Measurements from ENCODE around the gene DCAF6. TPM values are rescaled to one million over a fixed set of nuclear protein-coding genes. Genes with fewer than 3 reads are reported as not detected.

The DCAF6 gene
- total RNA-seq, 1 donor from 2014 or later, result 93.9 TPM

DNA sequence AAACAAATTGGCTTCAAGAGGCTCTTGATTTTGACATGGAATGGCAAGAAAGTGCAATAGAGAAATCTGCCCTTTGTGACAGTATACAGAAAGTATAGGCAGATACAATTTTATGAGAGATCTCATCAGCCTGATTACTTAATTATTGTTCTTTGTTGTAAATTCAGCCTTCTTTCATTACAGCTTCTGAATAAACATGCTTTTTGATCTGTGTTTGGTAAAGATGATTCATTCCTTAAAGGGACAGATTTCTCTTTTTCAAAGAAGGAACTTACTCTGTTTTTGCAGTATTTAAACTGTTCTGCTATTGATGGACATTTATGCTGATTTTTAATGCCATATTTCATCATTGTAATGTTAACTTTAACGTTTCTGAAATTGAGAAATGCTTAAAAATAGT, 14.1 kb downstream of the DCAF6 start:
- Histone ChIP-seq H3K27me3 (ENCODE audit: control insufficient read depth in 3 of 3, insufficient read depth in 3 of 3, low read length in 3 of 3) (no peaks in the 10 kb centered on the region), H3K4me3 (ENCODE audit: low read length in 3 of 3) (no peak overlapping the region), H3K36me3 (ENCODE audit: control insufficient read depth in 3 of 3, insufficient read depth in 3 of 3, low read length in 3 of 3) (peaks cover 0 to 25% (median 22%) of the 10 kb centered on the region in 3 donors), H3K4me1 (ENCODE audit: control insufficient read depth in 3 of 3, insufficient read depth in 3 of 3, low read length in 3 of 3) (peaks cover 3 to 4% (median 3%) of the 10 kb centered on the region in 3 donors), H3K9ac (ENCODE audit: low read depth in 1 of 3, low read length in 3 of 3) (no peak overlapping the region), H3K27ac (ENCODE audit: low read depth, low read length) (no peak overlapping the region), H3K9me3 (ENCODE audit: control insufficient read depth in 3 of 3, low read length in 3 of 3) (no peaks in the 10 kb centered on the region)

- H3K9me3 ChIP-seq (ENCODE audit: control insufficient read depth in 3 of 3, low read length in 3 of 3), result no peaks in the 10 kb centered on the region
- H3K9ac ChIP-seq (ENCODE audit: low read depth in 1 of 3, low read length in 3 of 3), result no peak overlapping the region
- H3K27me3 ChIP-seq (ENCODE audit: control insufficient read depth in 3 of 3, insufficient read depth in 3 of 3, low read length in 3 of 3), result no peaks in the 10 kb centered on the region
- peaks cover 0 to 4% (median 3%) of the 10 kb centered on the region in 3 donors for H3K4me1 ChIP-seq (ENCODE audit: control insufficient read depth in 3 of 3, insufficient read depth in 3 of 3, low read length in 3 of 3)
- peaks cover 0 to 28% (median 23%) of the 10 kb centered on the region in 3 donors for H3K36me3 ChIP-seq (ENCODE audit: control insufficient read depth in 3 of 3, insufficient read depth in 3 of 3, low read length in 3 of 3)
- H3K4me3 ChIP-seq (ENCODE audit: low read length in 3 of 3), result no peak overlapping the region
- no peak overlapping the region for H3K27ac ChIP-seq (ENCODE audit: low read depth, low read length)
Measured at GRCh38 chr1:167955915-167956314, 19.4 kb downstream of the DCAF6 start.

DNA sequence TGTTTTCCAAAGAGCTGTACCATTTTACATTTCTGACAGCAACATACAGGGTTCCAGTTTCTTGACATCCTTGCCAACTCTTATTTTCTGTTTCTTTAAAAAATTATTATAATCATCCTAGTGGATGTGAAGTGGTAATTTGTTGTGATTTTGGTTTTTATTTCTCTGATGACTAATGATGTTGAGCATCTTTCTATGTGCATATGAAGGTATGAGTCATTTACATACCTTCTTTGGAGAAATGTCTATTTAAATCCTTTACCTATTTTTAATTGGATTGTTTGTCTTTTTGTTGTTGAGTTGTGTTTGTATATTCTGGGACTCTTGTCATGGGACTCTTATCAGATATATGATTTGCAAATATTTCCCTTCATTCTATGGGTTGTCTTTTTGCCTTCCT, 21.2 kb downstream of the DCAF6 start:
- H3K27ac ChIP-seq (ENCODE audit: low read depth, low read length), result no peak overlapping the region
- no peaks in the 10 kb centered on the region for H3K27me3 ChIP-seq (ENCODE audit: control insufficient read depth in 3 of 3, insufficient read depth in 3 of 3, low read length in 3 of 3)
- peaks cover 0 to 4% (median 3%) of the 10 kb centered on the region in 3 donors for H3K4me1 ChIP-seq (ENCODE audit: control insufficient read depth in 3 of 3, insufficient read depth in 3 of 3, low read length in 3 of 3)
- no peak overlapping the region for H3K9ac ChIP-seq (ENCODE audit: low read depth in 1 of 3, low read length in 3 of 3)
- no peaks in the 10 kb centered on the region for H3K9me3 ChIP-seq (ENCODE audit: control insufficient read depth in 3 of 3, low read length in 3 of 3)
- no peak overlapping the region for H3K4me3 ChIP-seq (ENCODE audit: low read length in 3 of 3)
- peaks cover 0 to 23% (median 18%) of the 10 kb centered on the region in 3 donors for H3K36me3 ChIP-seq (ENCODE audit: control insufficient read depth in 3 of 3, insufficient read depth in 3 of 3, low read length in 3 of 3)

DNA sequence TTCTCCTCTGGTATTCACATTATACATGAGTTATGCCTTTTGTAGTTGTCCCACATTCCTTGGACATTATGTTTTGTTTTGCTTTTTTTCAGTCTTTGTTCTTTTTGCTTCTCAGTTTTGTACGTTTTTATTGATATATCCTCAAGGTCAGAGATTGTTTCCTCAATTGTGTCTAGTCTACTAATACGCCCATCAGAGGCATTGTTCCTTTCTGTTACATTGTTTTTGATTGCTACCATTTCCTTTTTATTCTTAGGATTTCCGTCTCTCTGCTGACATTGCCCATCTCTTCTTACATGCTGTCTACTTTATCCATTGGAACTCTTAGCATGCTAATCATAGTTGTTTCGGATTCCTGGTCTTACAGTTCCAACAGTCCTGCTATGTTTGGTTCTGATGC, 28.2 kb downstream of the DCAF6 start:
- Histone ChIP-seq H3K9me3 (ENCODE audit: control insufficient read depth in 3 of 3, low read length in 3 of 3) (no peaks in the 10 kb centered on the region), H3K36me3 (ENCODE audit: control insufficient read depth in 3 of 3, insufficient read depth in 3 of 3, low read length in 3 of 3) (peaks cover 0 to 6% (median 3%) of the 10 kb centered on the region in 3 donors), H3K27me3 (ENCODE audit: control insufficient read depth in 3 of 3, insufficient read depth in 3 of 3, low read length in 3 of 3) (no peaks in the 10 kb centered on the region), H3K9ac (ENCODE audit: low read depth in 1 of 3, low read length in 3 of 3) (no peak overlapping the region), H3K4me1 (ENCODE audit: control insufficient read depth in 3 of 3, insufficient read depth in 3 of 3, low read length in 3 of 3) (peaks cover 4 to 9% (median 8%) of the 10 kb centered on the region in 3 donors), H3K27ac (ENCODE audit: low read depth, low read length) (no peak overlapping the region), H3K4me3 (ENCODE audit: low read length in 3 of 3) (no peak overlapping the region)

- Histone ChIP-seq H3K4me3 (ENCODE audit: low read length in 3 of 3) (no peak overlapping the region), H3K4me1 (ENCODE audit: control insufficient read depth in 3 of 3, insufficient read depth in 3 of 3, low read length in 3 of 3) (peaks cover 4 to 9% (median 8%) of the 10 kb centered on the region in 3 donors), H3K27me3 (ENCODE audit: control insufficient read depth in 3 of 3, insufficient read depth in 3 of 3, low read length in 3 of 3) (no peaks in the 10 kb centered on the region), H3K27ac (ENCODE audit: low read depth, low read length) (no peak overlapping the region), H3K36me3 (ENCODE audit: control insufficient read depth in 3 of 3, insufficient read depth in 3 of 3, low read length in 3 of 3) (peaks cover 0 to 6% (median 3%) of the 10 kb centered on the region in 3 donors), H3K9ac (ENCODE audit: low read depth in 1 of 3, low read length in 3 of 3) (no peak overlapping the region), H3K9me3 (ENCODE audit: control insufficient read depth in 3 of 3, low read length in 3 of 3) (no peaks in the 10 kb centered on the region)
Measured at GRCh38 chr1:167966050-167966449, 29.6 kb downstream of the DCAF6 start.

DNA sequence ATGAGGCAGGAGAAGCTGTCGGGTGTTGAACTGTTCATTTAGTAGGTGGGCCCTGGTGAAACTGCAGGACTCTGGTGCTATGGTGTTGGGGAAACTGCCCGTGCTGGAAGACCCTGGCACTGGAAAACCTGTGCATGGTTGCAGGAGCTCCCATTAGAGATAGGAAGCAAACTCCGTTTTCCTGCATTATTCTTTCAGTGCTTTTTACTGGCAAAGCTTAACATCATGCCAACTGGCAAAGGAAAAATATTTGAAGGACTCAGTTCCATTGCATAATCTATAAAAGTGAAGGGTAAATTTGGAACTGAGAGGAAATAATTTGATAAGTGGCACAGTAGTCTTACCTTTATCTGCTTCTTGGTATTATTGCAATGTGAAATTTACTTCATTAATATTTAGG, 32.1 kb downstream of the DCAF6 start:
- H3K27me3 ChIP-seq (ENCODE audit: control insufficient read depth in 3 of 3, insufficient read depth in 3 of 3, low read length in 3 of 3), result no peaks in the 10 kb centered on the region
- H3K4me1 ChIP-seq (ENCODE audit: control insufficient read depth in 3 of 3, insufficient read depth in 3 of 3, low read length in 3 of 3), result peaks cover 4 to 9% (median 8%) of the 10 kb centered on the region in 3 donors
- no peak overlapping the region for H3K27ac ChIP-seq (ENCODE audit: low read depth, low read length)
- no peaks in the 10 kb centered on the region for H3K9me3 ChIP-seq (ENCODE audit: control insufficient read depth in 3 of 3, low read length in 3 of 3)
- H3K36me3 ChIP-seq (ENCODE audit: control insufficient read depth in 3 of 3, insufficient read depth in 3 of 3, low read length in 3 of 3), result peaks cover 0 to 6% (median 3%) of the 10 kb centered on the region in 3 donors
- H3K4me3 ChIP-seq (ENCODE audit: low read length in 3 of 3), result no peak overlapping the region
- no peak overlapping the region for H3K9ac ChIP-seq (ENCODE audit: low read depth in 1 of 3, low read length in 3 of 3)

DNA sequence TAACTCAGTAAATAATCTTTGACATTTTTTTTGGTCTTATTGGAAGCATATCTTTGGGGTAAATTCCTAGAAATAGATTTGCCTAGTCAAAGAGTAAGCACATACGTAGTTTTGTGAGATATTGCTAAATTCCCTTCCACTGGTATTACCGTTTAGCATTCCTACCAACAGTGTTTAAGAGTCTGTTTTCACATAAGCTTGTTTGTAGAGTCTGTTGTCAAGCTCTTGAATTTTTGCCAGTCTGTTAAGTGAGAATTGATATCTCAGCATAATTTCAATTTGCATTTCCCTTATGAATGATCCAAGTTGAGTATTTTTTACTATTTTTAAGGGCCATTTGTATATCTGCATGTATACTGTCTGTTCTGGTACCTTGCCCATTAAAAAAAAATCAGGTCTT, 37.3 kb downstream of the DCAF6 start:
- Histone ChIP-seq H3K36me3 (ENCODE audit: control insufficient read depth in 3 of 3, insufficient read depth in 3 of 3, low read length in 3 of 3) (peaks cover 3 to 17% (median 11%) of the 10 kb centered on the region in 3 donors), H3K27me3 (ENCODE audit: control insufficient read depth in 3 of 3, insufficient read depth in 3 of 3, low read length in 3 of 3) (no peaks in the 10 kb centered on the region), H3K4me3 (ENCODE audit: low read length in 3 of 3) (no peak overlapping the region), H3K4me1 (ENCODE audit: control insufficient read depth in 3 of 3, insufficient read depth in 3 of 3, low read length in 3 of 3) (no peaks in the 10 kb centered on the region), H3K27ac (ENCODE audit: low read depth, low read length) (no peak overlapping the region), H3K9me3 (ENCODE audit: control insufficient read depth in 3 of 3, low read length in 3 of 3) (no peaks in the 10 kb centered on the region), H3K9ac (ENCODE audit: low read depth in 1 of 3, low read length in 3 of 3) (no peak overlapping the region)

DNA sequence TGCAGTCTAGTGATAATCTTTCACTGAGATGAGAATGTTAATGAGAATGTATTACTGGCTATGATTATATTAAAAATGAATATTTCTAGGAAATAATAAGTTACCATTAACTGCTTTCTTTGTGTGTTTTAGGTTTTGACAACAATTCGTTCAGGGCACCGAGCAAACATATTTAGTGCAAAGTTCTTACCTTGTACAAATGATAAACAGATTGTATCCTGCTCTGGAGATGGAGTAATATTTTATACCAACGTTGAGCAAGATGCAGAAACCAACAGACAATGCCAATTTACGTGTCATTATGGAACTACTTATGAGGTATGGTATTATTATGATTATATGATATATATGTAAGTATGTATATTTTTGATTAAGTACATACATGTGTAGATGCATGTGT, 38.2 kb downstream of the DCAF6 start:
- Histone ChIP-seq H3K4me3 (ENCODE audit: low read length in 3 of 3) (no peak overlapping the region), H3K4me1 (ENCODE audit: control insufficient read depth in 3 of 3, insufficient read depth in 3 of 3, low read length in 3 of 3) (no peaks in the 10 kb centered on the region), H3K36me3 (ENCODE audit: control insufficient read depth in 3 of 3, insufficient read depth in 3 of 3, low read length in 3 of 3) (peaks cover 3 to 17% (median 11%) of the 10 kb centered on the region in 3 donors), H3K9ac (ENCODE audit: low read depth in 1 of 3, low read length in 3 of 3) (no peak overlapping the region), H3K27me3 (ENCODE audit: control insufficient read depth in 3 of 3, insufficient read depth in 3 of 3, low read length in 3 of 3) (no peaks in the 10 kb centered on the region), H3K9me3 (ENCODE audit: control insufficient read depth in 3 of 3, low read length in 3 of 3) (no peaks in the 10 kb centered on the region), H3K27ac (ENCODE audit: low read depth, low read length) (no peak overlapping the region)

DNA sequence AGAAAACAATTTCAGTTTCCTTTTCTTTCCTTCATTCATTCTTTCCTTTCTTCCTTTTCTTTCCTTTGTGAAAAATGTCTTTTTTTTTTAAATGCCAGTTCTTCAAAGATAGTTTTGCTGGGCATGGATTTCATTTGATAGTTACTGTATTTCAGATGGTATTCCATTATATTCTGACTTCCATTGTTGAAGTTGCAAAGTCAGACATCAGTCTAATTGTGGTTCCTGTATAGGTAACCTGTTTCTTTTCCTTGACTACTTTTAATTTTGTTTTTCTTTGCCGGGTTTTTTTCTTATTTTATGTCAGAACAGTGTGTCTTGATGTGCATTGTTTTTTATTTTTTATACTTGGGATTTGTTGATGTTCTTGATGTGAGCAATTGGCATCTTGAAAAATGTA, 40.8 kb downstream of the DCAF6 start:
- no peak overlapping the region for H3K9ac ChIP-seq (ENCODE audit: low read depth in 1 of 3, low read length in 3 of 3)
- no peaks in the 10 kb centered on the region for H3K4me1 ChIP-seq (ENCODE audit: control insufficient read depth in 3 of 3, insufficient read depth in 3 of 3, low read length in 3 of 3)
- H3K9me3 ChIP-seq (ENCODE audit: control insufficient read depth in 3 of 3, low read length in 3 of 3), result no peaks in the 10 kb centered on the region
- H3K27me3 ChIP-seq (ENCODE audit: control insufficient read depth in 3 of 3, insufficient read depth in 3 of 3, low read length in 3 of 3), result no peaks in the 10 kb centered on the region
- no peak overlapping the region for H3K27ac ChIP-seq (ENCODE audit: low read depth, low read length)
- H3K36me3 ChIP-seq (ENCODE audit: control insufficient read depth in 3 of 3, insufficient read depth in 3 of 3, low read length in 3 of 3), result peaks cover 3 to 17% (median 11%) of the 10 kb centered on the region in 3 donors
- no peak overlapping the region for H3K4me3 ChIP-seq (ENCODE audit: low read length in 3 of 3)

GRCh38 chr1:167981933-167982332, 45.5 kb downstream of the DCAF6 start:
- H3K36me3 ChIP-seq (ENCODE audit: control insufficient read depth in 3 of 3, insufficient read depth in 3 of 3, low read length in 3 of 3), result peaks cover 0 to 4% (median 4%) of the 10 kb centered on the region in 3 donors

More at GRCh38 chr1:167981933-167982332, 45.5 kb downstream of the DCAF6 start:
- H3K9ac ChIP-seq (ENCODE audit: low read depth in 1 of 3, low read length in 3 of 3), result no peak overlapping the region
- H3K27me3 ChIP-seq (ENCODE audit: control insufficient read depth in 3 of 3, insufficient read depth in 3 of 3, low read length in 3 of 3), result no peaks in the 10 kb centered on the region
- H3K4me1 ChIP-seq (ENCODE audit: control insufficient read depth in 3 of 3, insufficient read depth in 3 of 3, low read length in 3 of 3), result peaks cover 0 to 4% (median 4%) of the 10 kb centered on the region in 3 donors
- no peaks in the 10 kb centered on the region for H3K9me3 ChIP-seq (ENCODE audit: control insufficient read depth in 3 of 3, low read length in 3 of 3)
- no peak overlapping the region for H3K27ac ChIP-seq (ENCODE audit: low read depth, low read length)
- no peak overlapping the region for H3K4me3 ChIP-seq (ENCODE audit: low read length in 3 of 3)

Data from skeletal muscle tissue (tissue), 4 donors.